GM23338 (cell line): ENCODE results near the gene B3GNT4. TPM values are rescaled to one million over a fixed set of nuclear protein-coding genes. Genes with fewer than 3 reads are reported as not detected.

Source experiments
- ATAC-seq: fragments of 200-7000 bp; cut with Tn5 transposase; 3 replicates; pipeline ENCODE4 v1.9.1; 2020
- DNase-seq: peaks from one replicate; pipeline ENCODE4 v3.0.0-alpha.2; 2015; ENCODE audit warnings: low spot score
- H2AFZ ChIP-seq: fragments of 200-600 bp; sonication (generic); 2 replicates; pipeline ENCODE4 v1.8.0; 2016; ENCODE audit warnings: antibody characterized with exemption, mild to moderate bottlenecking, moderate library complexity
- H3F3A ChIP-seq: fragments of 200-600 bp; sonication (generic); replicated peaks from 2 replicates; pipeline ENCODE4 v1.8.0; 2017; ENCODE audit warnings: antibody characterized with exemption, mixed run types, low read depth
- H3K27ac ChIP-seq: fragments of 200-600 bp; sonication (generic); 2 replicates; pipeline ENCODE4 v1.6.1; 2016; ENCODE audit warnings: low read depth
- H3K27me3 ChIP-seq: fragments of 200-600 bp; sonication (generic); 2 replicates; pipeline ENCODE4 v1.8.0; 2016; ENCODE audit warnings: mild to moderate bottlenecking, mixed run types, moderate library complexity; ENCODE audit not compliant: insufficient read depth
- H3K36me3 ChIP-seq: fragments of 200-600 bp; sonication (generic); 2 replicates; pipeline ENCODE4 v1.8.0; 2016; ENCODE audit warnings: mild to moderate bottlenecking; ENCODE audit not compliant: insufficient read depth
- H3K4me1 ChIP-seq: fragments of 200-600 bp; sonication (generic); 2 replicates; pipeline ENCODE4 v1.8.0; 2016; ENCODE audit warnings: mild to moderate bottlenecking, moderate library complexity; ENCODE audit not compliant: insufficient read depth
- H3K4me2 ChIP-seq: fragments of 200-600 bp; sonication (generic); 2 replicates; pipeline ENCODE4 v1.7.1; 2017; ENCODE audit warnings: mixed run types
- H3K4me3 ChIP-seq: fragments of 200-600 bp; sonication (generic); 2 replicates; pipeline ENCODE4 v1.6.1; 2016; ENCODE audit warnings: mixed run types
- H3K79me2 ChIP-seq: fragments of 200-600 bp; sonication (generic); replicated peaks from 2 replicates; pipeline ENCODE4 v1.8.0; 2017; ENCODE audit warnings: mild to moderate bottlenecking; ENCODE audit not compliant: insufficient read depth
- H3K9me2 ChIP-seq: fragments of 200-600 bp; sonication (generic); 2 replicates; pipeline ENCODE4 v1.8.0; 2017; ENCODE audit not compliant: insufficient read depth
- H4K20me1 ChIP-seq: fragments of 200-600 bp; sonication (generic); replicated peaks from 2 replicates; pipeline ENCODE4 v1.8.0; 2017; ENCODE audit warnings: mild to moderate bottlenecking; ENCODE audit not compliant: insufficient read depth
- H3K27ac Mint-ChIP-seq: 2 replicates; pipeline ENCODE4 v1.8.0; 2020; ENCODE audit warnings: inconsistent platforms, mild to moderate bottlenecking, moderate library complexity, mixed read lengths
- H3K27me3 Mint-ChIP-seq: 3 replicates; pipeline ENCODE4 v1.8.0; 2022; ENCODE audit warnings: low read depth, mild to moderate bottlenecking, moderate library complexity, mixed read lengths, inconsistent platforms; ENCODE audit not compliant: insufficient read depth, poor library complexity
- H3K36me3 Mint-ChIP-seq: 3 replicates; pipeline ENCODE4 v1.8.0; 2021; ENCODE audit warnings: low read depth, mild to moderate bottlenecking, inconsistent platforms, moderate library complexity, mixed read lengths
- H3K4me1 Mint-ChIP-seq: 3 replicates; pipeline ENCODE4 v1.8.0; 2020; ENCODE audit warnings: mild to moderate bottlenecking, inconsistent platforms, mixed read lengths
- H3K4me3 Mint-ChIP-seq: 3 replicates; pipeline ENCODE4 v1.8.0; 2021; ENCODE audit warnings: moderate library complexity, mild to moderate bottlenecking, inconsistent platforms, mixed read lengths
- H3K9me3 Mint-ChIP-seq: 3 replicates; pipeline ENCODE4 v1.8.0; 2020; ENCODE audit warnings: moderate library complexity, mild to moderate bottlenecking, inconsistent platforms, mixed read lengths
- CTCF ChIP-seq, 2 experiments: fragments of 200-600 bp in 1 of 2; sonication (generic) in 1 of 2; conservative IDR thresholded peaks; 2 replicates each; pipeline versions ENCODE4 v1.5.1 to v1.6.1; 2016 to 2017; ENCODE audit warnings: antibody characterized with exemption in 2 of 2, low read depth in 2 of 2, mild to moderate bottlenecking in 2 of 2, moderate library complexity in 1 of 2
- ETS1 ChIP-seq: IDR thresholded peaks from 2 replicates; pipeline ENCODE4 v1.6.1; 2016; ENCODE audit warnings: antibody characterized with exemption
- EZH2phosphoT487 ChIP-seq: fragments of 200-600 bp; sonication (generic); IDR thresholded peaks from one replicate; pipeline ENCODE4 v1.8.1; 2018; ENCODE audit warnings: antibody characterized with exemption; ENCODE audit not compliant: unreplicated experiment
- JUNB ChIP-seq: IDR thresholded peaks from one replicate; pipeline ENCODE4 v1.6.1; 2016; ENCODE audit warnings: antibody characterized with exemption; ENCODE audit not compliant: unreplicated experiment
- POLR2AphosphoS5 ChIP-seq: IDR thresholded peaks from 2 replicates; pipeline ENCODE4 v1.6.1; 2016; ENCODE audit warnings: antibody characterized with exemption, low read depth
- REST ChIP-seq: IDR thresholded peaks from one replicate; pipeline ENCODE4 v1.6.1; 2018; ENCODE audit warnings: antibody characterized with exemption; ENCODE audit not compliant: unreplicated experiment
- STAT1 ChIP-seq: IDR thresholded peaks from one replicate; pipeline ENCODE4 v1.6.1; 2016; ENCODE audit warnings: antibody characterized with exemption; ENCODE audit not compliant: unreplicated experiment
- ZNF114 ChIP-seq: fragments of 250-450 bp; sonication (Bioruptor Pico); IDR thresholded peaks from 2 replicates; pipeline ENCODE4 v1.5.0; 2020; ENCODE audit warnings: mild to moderate bottlenecking, moderate library complexity
- ZNF331 ChIP-seq: fragments of 250-450 bp; sonication (Bioruptor Pico); IDR thresholded peaks from 2 replicates; pipeline ENCODE4 v1.5.0; 2020; ENCODE audit warnings: low read depth, mild to moderate bottlenecking, moderate library complexity
- polyA plus RNA-seq: library from polyadenylated mRNA; unstranded; fragments of >200 nt; fragmentation: Nextera tagmentation; extraction: Ambion mirVana; gene quantifications from 2 replicates; pipeline ENCODE4 v1.2.1, GENCODE V29; 2016
- total RNA-seq: library from RNA; depleted of rRNA; stranded (reverse); fragments of >200 nt; shearing (Covaris generic); gene quantifications from 2 replicates; pipeline ENCODE4 v1.2.3, GENCODE V29; 2014

B3GNT4 gene
- total and polyA plus RNA-seq, 2 experiments from 2014 or later: 0.80 to 1.8 TPM

- TF ChIP-seq ZNF114 (CRISPR knock-in tag): no peak
- no peak for TF ChIP-seq EZH2phosphoT487
- no peak for TF ChIP-seq CTCF (conservative IDR thresholded peaks at IDR 0.05; ENCODE audit: low read depth in 2 of 2)
- TF ChIP-seq JUNB: no peak
- TF ChIP-seq ZNF331 (CRISPR knock-in tag): no peak
- no peak for TF ChIP-seq STAT1
- no peak for TF ChIP-seq REST
Measured at GRCh38 chr12:122187466-122187865, 16.0 kb upstream of the B3GNT4 start (continued).

- no peak for DNase-seq
- Histone ChIP-seq H3K4me1 (no peaks in the 10 kb centered on the region), H3K27ac (no peak overlapping the region), H3K9me2 (no peaks in the 10 kb centered on the region), H3K36me3 (no peaks in the 10 kb centered on the region), H3K4me2 (no peak overlapping the region), H3K27me3 (no peaks in the 10 kb centered on the region), H3K4me3 (no peak overlapping the region), H3K79me2 (no peaks in the 10 kb centered on the region), H3F3A (no peaks in the 10 kb centered on the region), H2AFZ (no peak overlapping the region), H4K20me1 (no peaks in the 10 kb centered on the region)
- Mint-ChIP-seq H3K9me3 (no peaks in the 10 kb centered on the region), H3K27ac (no peak overlapping the region), H3K36me3 (no peaks in the 10 kb centered on the region), H3K4me3 (no peak overlapping the region), H3K27me3 (peaks cover 5% of the 10 kb centered on the region), H3K4me1 (peaks cover 3% of the 10 kb centered on the region; the same call in 2 of the 3 replicates)
- ATAC-seq: no peak
- TF ChIP-seq JUNB (no peak), ZNF331 (CRISPR knock-in tag) (no peak), CTCF (conservative IDR thresholded peaks at IDR 0.05; ENCODE audit: low read depth in 2 of 2) (no peak), POLR2AphosphoS5 (no peak), ETS1 (no peak)
Measured at GRCh38 chr12:122189626-122190475, 13.7 kb upstream of the B3GNT4 start.
